ENCODE measurements around the gene FBXO38.

Gene FBXO38, protein sequence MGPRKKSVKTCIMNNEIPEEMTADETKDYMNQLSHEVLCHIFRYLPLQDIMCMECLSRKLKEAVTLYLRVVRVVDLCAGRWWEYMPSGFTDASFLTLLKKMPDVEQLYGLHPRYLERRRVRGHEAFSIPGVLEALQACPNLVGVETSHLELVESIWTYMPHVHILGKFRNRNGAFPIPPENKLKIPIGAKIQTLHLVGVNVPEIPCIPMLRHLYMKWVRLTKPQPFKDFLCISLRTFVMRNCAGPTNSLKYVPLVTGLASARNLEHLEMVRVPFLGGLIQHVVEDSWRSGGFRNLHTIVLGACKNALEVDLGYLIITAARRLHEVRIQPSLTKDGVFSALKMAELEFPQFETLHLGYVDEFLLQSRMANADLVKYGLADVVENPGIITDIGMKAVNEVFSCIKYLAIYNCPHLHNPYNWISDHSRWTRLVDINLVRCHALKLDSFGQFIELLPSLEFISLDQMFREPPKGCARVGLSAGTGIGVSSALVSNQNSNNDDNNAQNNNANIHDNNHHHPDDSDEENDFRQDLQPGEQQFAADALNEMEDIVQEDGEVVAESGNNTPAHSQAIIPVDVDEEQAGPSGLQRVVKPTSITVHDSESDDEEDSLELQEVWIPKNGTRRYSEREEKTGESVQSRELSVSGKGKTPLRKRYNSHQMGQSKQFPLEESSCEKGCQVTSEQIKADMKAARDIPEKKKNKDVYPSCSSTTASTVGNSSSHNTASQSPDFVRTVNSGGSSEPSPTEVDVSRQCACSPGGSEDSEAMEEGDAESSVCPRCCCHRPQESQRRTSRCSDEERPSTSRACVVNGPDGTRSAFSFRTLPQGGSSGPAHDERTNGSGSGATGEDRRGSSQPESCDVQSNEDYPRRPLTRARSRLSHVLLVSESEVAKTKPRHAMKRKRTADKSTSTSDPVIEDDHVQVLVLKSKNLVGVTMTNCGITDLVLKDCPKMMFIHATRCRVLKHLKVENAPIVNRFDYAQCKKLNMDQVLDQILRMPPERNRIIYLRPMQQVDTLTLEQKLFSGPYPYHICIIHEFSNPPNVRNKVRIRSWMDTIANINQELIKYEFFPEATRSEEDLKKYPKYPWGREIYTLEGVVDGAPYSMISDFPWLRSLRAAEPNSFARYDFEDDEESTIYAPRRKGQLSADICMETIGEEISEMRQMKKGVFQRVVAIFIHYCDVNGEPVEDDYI

GRCh38 chr5:148383564-148384379, at the start of gene FBXO38:
FBXO38 (plus strand) TSS chr5:148383958; CDS start chr5:148394777, 10,819 bp downstream.
- peak; percentile 96 to 98 (median 97) for DNase-seq

DNA sequence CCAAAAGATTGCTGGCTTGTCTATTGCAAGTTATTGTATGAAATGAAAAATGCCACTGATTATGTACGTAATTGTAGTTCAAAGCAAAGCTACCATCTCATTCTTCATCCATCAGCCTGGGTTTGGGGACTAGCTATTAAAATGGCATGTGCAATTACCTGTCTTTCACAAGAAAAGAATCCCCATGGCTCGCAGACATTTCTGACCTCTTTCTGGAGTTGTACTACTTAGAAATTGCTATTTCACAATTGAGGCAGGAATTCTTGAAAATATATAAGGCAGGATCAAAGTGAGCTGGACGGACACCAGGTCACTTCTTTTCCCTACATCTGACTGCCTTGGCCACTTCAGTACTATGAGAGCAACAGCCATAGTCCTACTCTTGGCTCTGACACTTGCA, 48.5 kb upstream of the FBXO38 start, which contains the start of gene SPINK9:
SPINK9 (plus strand) TSS at position 301 of the 400 bp plus-strand sequence; CDS start at position 356, 55 bp downstream.
- DNase-seq = no peak

- DNase-seq = peak; percentile 32 to 46 (median 38)
Measured at GRCh38 chr5:148336704-148337435, 46.9 kb upstream of the FBXO38 start.

DNA sequence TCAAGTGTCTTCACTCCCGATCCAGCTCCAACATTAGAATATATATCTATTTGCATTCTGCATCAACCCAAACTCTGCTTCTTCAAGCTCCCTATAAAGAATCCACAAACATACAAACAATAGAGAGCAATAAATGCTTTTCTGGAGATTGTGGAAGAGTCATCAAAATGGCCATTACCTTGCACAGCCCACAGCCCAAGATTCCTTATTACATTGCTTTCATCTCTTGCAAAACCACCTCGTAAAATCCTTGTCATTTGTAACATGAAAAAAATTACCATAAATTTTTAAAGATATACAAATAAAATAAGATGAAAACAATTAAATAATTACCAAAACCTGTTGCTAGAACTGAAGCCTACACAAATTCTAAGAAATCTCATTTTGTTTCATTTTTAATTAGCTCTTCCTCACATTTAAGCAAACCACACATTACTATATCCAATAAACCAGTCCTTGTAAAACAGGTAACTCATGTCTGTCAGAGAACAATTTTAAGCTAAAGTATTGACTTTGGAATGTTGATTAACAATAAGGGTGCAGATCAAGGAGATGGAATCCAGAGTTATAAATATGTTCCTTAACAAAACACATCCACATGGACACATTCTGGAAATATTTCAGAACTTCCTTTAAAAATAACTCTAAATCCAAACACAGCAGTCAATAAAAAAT, 41.2 kb upstream of the FBXO38 start:
- DNase-seq = no peak

- no peak for DNase-seq
Measured at GRCh38 chr5:148343046-148343407, 40.7 kb upstream of the FBXO38 start.

- peak in 1 of 3 donors; percentile 14 for DNase-seq
Measured at GRCh38 chr5:148343603-148344487, 39.9 kb upstream of the FBXO38 start.

DNA sequence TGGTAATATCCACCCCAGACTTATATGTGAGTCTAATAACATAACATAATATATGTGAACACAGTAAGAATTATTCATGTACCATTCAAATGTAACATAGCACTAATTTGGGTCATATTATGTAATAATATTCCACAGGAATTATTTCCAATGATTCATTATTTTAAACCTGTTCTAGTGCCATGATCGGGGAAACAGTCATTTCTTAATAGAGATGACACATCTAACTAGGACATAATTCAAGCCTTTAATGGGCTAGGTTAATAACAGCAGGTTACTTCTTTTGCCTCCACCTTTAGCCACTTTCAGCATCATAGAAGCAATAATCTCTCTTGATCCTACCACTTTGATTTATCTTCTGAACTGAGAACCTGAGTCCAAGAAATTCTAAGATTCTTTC, 36.1 kb upstream of the FBXO38 start:
- no peak for DNase-seq

GRCh38 chr5:148352696-148353095, 31.1 kb upstream of the FBXO38 start:
- no peak for DNase-seq

DNA sequence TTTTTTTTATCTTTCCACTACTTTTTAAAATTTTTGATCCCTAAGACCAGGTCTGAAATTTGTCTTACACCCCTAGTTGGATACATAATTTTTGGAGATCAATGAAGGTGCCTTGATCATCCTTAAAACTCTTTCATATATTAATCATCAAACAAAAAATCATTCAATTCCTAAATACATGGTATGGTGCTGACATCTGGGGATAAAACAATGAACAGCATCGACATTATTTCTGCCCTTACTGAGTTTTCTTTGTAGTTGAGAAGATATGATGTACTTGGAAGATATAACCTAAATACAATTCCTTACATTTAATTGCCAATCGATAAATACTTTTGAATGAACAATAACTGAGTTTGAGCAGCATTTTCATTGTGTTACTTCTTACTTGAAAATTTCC, 30.1 kb upstream of the FBXO38 start:
- DNase-seq = no peak

- no peak for DNase-seq
Measured at GRCh38 chr5:148364343-148364742, 19.4 kb upstream of the FBXO38 start.

- no peak for DNase-seq
Measured at GRCh38 chr5:148368299-148368698, 15.5 kb upstream of the FBXO38 start.

DNA sequence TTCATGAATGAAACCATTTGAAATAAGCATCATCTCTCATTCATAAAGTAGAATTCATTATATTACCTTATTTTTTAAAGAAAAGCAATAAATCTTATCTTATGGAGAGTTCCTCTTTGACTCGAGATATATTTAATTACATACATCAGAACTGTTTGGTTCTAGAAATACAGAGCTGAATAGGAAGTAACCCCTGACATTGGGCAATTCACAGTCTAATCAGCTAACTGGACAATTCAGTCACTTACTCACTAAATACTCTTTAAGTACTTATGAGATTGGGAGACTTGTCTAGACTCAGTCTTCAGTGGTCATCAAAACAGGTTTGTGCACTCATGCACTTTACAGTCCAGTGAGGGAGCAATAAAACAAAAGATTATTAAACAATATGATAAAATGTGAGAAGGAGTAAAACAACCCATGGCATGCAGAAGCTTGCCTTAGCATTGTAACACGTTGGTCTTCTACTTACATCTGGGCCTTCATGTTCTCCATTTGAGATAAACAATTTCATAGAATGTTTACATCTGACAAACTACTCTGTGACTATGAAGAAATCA, 11.5 kb upstream of the FBXO38 start:
- DNase-seq = peak; percentile 38 to 60 (median 59)

DNA sequence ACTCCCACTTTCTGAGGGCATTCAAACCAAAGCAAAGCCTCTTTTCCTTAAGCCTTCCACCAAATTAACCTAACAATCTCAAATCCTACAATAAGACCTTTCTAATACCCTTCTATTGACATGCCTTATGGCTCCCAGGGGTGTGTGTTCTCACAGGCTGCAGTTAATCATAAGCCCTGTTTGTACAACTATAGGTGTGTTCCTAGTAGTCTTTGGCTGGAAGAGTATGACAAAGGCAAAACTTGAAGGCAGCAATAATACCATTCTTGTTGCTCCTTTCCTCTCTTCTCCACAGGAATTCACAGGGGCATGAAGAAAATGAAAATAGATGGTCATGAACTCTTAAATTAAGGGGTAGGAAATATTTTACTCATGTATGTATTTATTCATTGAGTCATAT, 10.9 kb upstream of the FBXO38 start:
- no peak for DNase-seq

DNA sequence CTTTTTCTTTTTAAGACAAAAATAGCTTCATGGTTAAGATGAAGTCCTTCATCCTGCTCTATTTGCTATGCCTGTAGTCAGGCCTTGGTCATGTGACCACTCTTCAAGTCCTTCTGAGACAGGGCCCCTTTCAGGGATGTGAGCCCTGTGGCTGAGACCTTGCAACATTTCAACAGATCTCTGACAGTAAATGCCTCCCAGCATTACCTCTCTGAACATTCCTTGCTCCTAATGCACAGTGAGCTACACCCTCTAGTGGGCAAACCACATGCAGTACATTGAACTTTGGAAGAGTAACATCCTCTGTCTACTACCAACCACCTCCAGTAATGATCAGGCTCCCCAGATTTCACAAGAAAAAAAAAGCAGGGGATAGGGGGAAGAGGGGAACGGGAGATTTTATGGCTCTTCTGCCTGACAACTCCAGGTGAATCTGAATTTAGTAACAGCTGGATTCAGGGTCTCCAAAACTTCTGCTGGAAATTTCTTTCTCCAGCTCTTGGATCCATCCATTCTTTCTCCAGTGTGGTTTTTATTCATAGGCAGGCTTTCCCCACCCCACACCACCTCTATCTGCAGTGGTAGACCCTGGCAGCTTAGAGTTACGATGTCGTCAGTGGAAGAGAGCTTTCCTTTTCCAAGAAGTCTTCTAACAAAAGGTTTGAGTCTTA, 8.9 kb upstream of the FBXO38 start:
- DNase-seq = peak; percentile 63 to 75 (median 65)

GRCh38 chr5:148376198-148376597, 7.6 kb upstream of the FBXO38 start:
- no peak for DNase-seq

DNA sequence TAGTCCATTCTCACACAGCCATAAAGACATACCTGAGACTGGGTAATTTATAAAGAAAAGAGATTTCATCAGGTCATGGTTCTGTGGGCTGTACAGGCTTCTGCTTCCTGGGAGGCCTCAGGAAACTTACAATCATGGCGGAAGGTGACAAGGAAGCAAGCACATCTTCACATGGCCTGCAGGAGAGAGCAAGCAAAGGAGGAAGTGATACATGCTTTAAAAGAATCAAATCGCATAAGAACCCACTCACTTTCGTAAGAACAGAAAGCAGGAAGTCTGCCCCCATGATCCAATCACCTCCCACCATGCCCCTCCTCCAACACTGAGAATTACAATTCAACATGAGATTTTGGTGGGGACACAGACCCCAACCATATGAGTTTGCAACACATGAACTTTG, 5.1 kb upstream of the FBXO38 start:
- no peak for DNase-seq

GRCh38 chr5:148379340-148379739, 4.4 kb upstream of the FBXO38 start:
- no peak for DNase-seq

- DNase-seq = no peak
Measured at GRCh38 chr5:148381906-148382305, 1.9 kb upstream of the FBXO38 start.

- no peak for DNase-seq
Measured at GRCh38 chr5:148382961-148383360, 797 bp upstream of the FBXO38 start.
